Tibial artery (tissue), 4 donors: ENCODE data around the gene SUGCT.

Experiments used
- DNase-seq, 2 donors: peaks; one replicate each; pipeline ENCODE4 v3.0.0-alpha.2; 2019
- H3K27ac ChIP-seq, 2 donors: fragments of 200-600 bp; sonication (generic) in 1 of 2; 1 replicate in 1 of 2; 2 replicates in 1 of 2; pipeline ENCODE4 v1.5.1; 2018 to 2019; ENCODE audit warnings: mild to moderate bottlenecking in 1 of 2
- H3K27me3 ChIP-seq, 2 donors: fragments of 200-600 bp; sonication (generic) in 1 of 2; one replicate each; pipeline versions ENCODE4 v1.5.1 to v1.6.0; 2016 to 2019
- H3K36me3 ChIP-seq, 3 donors: fragments of 200-600 bp; sonication (generic) in 2 of 3; one replicate each; pipeline ENCODE4 v1.5.1; 2016 to 2019; ENCODE audit warnings: mild to moderate bottlenecking in 2 of 3
- H3K4me1 ChIP-seq, 4 donors: fragments of 200-600 bp; sonication (generic) in 2 of 4; 1 replicate in 3 of 4; 2 replicates in 1 of 4; pipeline ENCODE4 v1.5.1; 2016 to 2019
- H3K4me3 ChIP-seq, 2 donors: fragments of 200-600 bp; sonication (generic) in 1 of 2; 1 replicate in 1 of 2; 2 replicates in 1 of 2; pipeline ENCODE4 v1.5.1; 2018 to 2019; ENCODE audit warnings: mild to moderate bottlenecking in 2 of 2
- H3K9me3 ChIP-seq, 3 donors: fragments of 200-600 bp; sonication (generic) in 1 of 3; one replicate each; pipeline ENCODE4 v1.5.1; 2016 to 2019
- intact Hi-C: fragments of 100-400 bp; cut with DNase I; formaldehyde crosslinking; loops from one replicate; pipeline ENCODE4 v1.15.0; 2023; ENCODE audit warnings: low total_unique reads
- TF ChIP-seq, protein P1 (sequence below), 2 experiments: fragments of 200-600 bp in 1 of 2; fragments of 450-650 bp in 1 of 2; IDR thresholded peaks; one replicate each; pipeline ENCODE4 v1.5.1; 2017 to 2019; ENCODE audit warnings: antibody characterized with exemption in 2 of 2, mild to moderate bottlenecking in 1 of 2, moderate library complexity in 1 of 2

SUGCT gene

DNA sequence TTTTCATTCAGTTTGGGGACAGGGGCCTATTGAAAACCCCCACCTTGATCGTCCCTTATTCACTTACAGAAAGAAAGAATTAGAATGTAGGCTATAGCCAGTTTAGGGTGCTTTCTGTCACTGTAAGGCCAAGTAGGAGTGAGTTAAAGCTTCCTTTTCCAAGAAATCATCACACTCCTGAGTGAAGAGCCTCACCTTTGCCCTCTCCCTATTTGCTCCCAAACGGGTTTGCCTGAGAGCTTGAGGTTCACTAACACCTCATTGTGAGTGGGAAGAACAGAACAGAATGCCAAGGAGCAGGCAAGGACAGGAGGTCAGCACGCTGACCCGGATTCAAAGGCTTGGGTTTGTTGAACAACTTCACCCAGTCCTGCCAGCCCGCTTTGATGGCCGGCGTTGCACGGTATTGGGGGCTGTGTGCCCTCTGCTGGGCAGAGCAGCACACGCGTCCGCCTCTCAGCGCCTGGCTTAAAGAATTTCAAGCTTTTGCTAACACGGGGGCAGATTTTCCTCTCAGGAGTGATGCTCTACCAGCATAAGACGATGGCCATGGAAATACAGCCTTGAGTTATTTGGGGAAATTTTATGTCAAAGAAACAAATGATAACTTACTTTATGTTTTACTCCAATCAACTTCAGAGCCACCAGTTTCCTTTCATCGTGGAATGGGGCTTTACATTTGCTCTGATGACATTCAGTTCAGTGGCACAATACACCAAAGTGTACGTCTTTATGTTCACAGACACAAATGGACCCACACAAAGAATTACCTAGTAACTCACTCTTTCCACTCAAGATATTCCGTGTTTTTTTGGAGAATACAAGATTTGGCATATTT, 470.0 kb downstream of the SUGCT start:
- Histone ChIP-seq H3K4me3 (no peak overlapping the region), H3K27me3 (no peaks in the 10 kb centered on the region), H3K9me3 (no peaks in the 10 kb centered on the region), H3K4me1 (peaks cover 0 to 12% (median 5%) of the 10 kb centered on the region in 4 donors), H3K36me3 (no peaks in the 10 kb centered on the region), H3K27ac (peak overlapping the region in 1 of 2 donors; percentile 38)
- intact Hi-C loops: loop anchor here (10.0 kb wide), 2 partner anchors 280 to 370 kb away; no protein-coding TSS in a partner anchor
- DNase-seq: peak; percentile 22 to 76
- TF ChIP-seq, protein P1, sequence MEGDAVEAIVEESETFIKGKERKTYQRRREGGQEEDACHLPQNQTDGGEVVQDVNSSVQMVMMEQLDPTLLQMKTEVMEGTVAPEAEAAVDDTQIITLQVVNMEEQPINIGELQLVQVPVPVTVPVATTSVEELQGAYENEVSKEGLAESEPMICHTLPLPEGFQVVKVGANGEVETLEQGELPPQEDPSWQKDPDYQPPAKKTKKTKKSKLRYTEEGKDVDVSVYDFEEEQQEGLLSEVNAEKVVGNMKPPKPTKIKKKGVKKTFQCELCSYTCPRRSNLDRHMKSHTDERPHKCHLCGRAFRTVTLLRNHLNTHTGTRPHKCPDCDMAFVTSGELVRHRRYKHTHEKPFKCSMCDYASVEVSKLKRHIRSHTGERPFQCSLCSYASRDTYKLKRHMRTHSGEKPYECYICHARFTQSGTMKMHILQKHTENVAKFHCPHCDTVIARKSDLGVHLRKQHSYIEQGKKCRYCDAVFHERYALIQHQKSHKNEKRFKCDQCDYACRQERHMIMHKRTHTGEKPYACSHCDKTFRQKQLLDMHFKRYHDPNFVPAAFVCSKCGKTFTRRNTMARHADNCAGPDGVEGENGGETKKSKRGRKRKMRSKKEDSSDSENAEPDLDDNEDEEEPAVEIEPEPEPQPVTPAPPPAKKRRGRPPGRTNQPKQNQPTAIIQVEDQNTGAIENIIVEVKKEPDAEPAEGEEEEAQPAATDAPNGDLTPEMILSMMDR (IDR thresholded peaks at IDR 0.05): peak; percentile 58 to 65

DNA sequence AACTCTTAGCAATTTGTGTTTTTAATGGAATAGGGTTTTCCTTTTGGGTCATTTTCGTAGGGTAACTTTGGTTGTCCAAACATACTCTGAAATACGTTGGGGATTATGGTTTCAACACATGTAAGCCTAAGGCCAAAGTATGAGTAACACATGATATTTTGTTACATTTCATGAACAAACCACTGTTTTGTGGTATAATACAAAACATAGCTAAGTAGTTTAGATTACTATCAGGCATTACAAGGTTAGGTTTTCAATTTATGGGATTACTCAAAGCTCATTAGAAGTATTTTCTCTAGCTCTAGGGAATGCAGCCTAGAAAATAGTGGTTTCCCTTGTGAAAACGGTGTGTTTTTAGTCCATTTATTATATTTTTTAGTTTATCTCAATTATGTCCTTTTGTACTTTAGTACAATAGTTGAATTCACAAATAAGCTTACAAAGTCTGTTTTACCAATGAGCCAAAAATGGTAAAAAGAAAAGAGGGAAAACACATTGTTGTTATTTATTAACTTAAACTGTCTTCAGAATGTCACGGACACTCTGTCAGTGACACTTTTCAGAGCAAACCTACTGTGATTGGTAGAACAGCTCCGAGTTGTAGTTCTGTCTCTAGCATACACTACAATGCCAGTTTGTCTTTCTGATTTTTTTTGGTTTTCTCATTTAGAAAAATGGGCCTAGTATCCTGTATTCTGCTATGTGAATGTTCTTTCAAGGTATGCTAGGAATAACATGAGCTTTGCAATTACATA, 473.7 kb downstream of the SUGCT start:
- H3K27me3 ChIP-seq: no peaks in the 10 kb centered on the region
- intact Hi-C loops: loop anchor here (10.0 kb wide), 2 partner anchors 284 to 374 kb away; no protein-coding TSS in a partner anchor
- H3K27ac ChIP-seq: no peak overlapping the region
- peaks cover 0 to 12% (median 5%) of the 10 kb centered on the region in 4 donors for H3K4me1 ChIP-seq
- no peak for DNase-seq
- no peak overlapping the region for H3K4me3 ChIP-seq
- no peaks in the 10 kb centered on the region for H3K9me3 ChIP-seq
- TF ChIP-seq, protein P1 (IDR thresholded peaks at IDR 0.05): no peak
- no peaks in the 10 kb centered on the region for H3K36me3 ChIP-seq

DNA sequence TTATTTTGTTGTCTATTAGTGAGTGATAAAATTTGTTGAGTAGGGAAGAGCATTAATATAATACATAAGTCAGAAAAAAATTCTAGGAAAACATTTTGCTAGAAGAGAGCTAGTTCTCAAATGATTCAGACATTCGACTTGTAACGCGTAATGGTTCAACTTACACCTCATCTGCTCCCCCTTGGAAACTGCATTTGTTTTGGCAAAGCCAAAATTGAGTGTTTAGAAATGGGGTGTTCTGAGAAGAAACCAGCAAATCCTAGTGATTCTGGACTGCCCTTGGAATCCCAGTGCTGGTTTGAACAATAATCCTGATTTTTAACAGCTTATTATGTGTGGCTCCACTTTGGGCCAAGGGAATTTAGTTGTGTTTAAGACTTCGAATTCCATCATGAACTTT, 475.7 kb downstream of the SUGCT start:
- no peak overlapping the region for H3K27ac ChIP-seq
- DNase-seq: no peak
- intact Hi-C loops: no loop called here
- peaks cover 0 to under 1% (median 0%) of the 10 kb centered on the region in 4 donors for H3K4me1 ChIP-seq
- H3K4me3 ChIP-seq: no peak overlapping the region
- H3K9me3 ChIP-seq: no peaks in the 10 kb centered on the region
- no peaks in the 10 kb centered on the region for H3K36me3 ChIP-seq
- no peaks in the 10 kb centered on the region for H3K27me3 ChIP-seq
- TF ChIP-seq, protein P1 (IDR thresholded peaks at IDR 0.05): no peak

DNA sequence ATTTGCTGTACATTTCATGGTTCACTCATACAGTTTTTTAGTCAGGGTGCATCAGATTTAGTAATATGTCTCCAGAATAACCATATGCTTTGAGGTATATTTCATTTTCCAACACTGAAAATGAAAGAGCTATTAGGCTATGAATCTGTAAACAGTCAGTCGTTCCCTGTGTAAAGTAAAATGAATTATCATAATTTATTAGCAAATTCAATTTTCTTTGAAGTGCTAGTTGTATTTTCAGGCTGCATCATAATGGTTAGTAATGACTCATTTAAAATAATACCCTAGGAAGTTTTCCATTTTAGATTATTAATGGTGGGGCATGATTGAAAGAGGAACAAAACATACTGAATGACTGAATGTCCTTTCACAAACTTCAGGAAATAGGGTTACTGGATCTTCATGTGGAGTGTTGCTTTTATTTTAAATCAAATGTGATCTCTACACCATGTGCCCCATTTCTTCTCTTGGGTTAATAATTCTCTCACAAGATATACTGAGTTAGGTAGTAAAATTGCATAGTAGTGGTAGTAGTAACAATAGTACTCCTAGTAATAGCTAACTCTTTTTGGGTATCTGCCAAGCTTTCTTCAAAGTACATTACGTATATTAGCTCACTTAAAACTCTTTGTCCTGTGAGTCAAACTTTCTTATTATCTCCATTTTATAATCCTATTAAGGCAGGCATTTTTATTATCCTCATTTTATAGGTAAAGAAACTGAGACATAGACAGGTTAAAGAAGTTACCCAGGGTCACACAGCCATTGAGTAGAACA, 476.5 kb downstream of the SUGCT start:
- no peak for DNase-seq
- H3K4me1 ChIP-seq: no peaks in the 10 kb centered on the region
- no peaks in the 10 kb centered on the region for H3K9me3 ChIP-seq
- H3K36me3 ChIP-seq: no peaks in the 10 kb centered on the region
- intact Hi-C loops: no loop called here
- no peaks in the 10 kb centered on the region for H3K27me3 ChIP-seq
- no peak overlapping the region for H3K4me3 ChIP-seq
- TF ChIP-seq, protein P1 (IDR thresholded peaks at IDR 0.05): no peak
- H3K27ac ChIP-seq: no peak overlapping the region

DNA sequence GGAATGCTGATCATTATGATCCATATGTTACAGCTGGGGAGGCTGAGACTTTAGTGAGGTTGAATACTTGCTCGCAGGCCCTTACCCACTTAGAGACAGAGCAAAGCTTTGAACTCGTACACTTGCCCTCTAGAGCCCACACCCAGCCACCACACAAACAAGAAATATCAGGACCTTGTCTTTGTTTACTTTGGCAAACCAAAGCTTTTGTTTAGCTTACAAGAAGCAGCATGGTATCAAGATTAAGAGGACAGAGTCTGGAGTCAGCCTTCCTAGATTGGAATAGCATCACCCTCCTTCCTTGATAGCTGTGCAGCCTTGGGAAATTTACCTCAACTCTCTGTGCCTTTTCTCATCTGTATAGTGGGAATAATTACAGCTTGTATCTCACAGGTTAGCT, 477.5 kb downstream of the SUGCT start:
- H3K27ac ChIP-seq: no peak overlapping the region
- H3K4me3 ChIP-seq: no peak overlapping the region
- TF ChIP-seq, protein P1 (IDR thresholded peaks at IDR 0.05): no peak
- H3K36me3 ChIP-seq: no peaks in the 10 kb centered on the region
- H3K9me3 ChIP-seq: no peaks in the 10 kb centered on the region
- no peak for DNase-seq
- no peaks in the 10 kb centered on the region for H3K4me1 ChIP-seq
- no peaks in the 10 kb centered on the region for H3K27me3 ChIP-seq
- intact Hi-C loops: no loop called here
